Lung (tissue), 12 donors: ENCODE data around the gene RASGRF2. TPM values are rescaled to one million over a fixed set of nuclear protein-coding genes. Genes with fewer than 3 reads are reported as not detected.

Experiments used
- ATAC-seq: fragments of 200-7000 bp; cut with Tn5 transposase; one replicate; pipeline ENCODE4 v1.9.1; 2020; ENCODE audit warnings: moderate number of reproducible peaks; ENCODE audit not compliant: insufficient read depth, low FRiP score
- DNase-seq, 3 donors: peaks; one replicate each; pipeline ENCODE4 v3.0.0-alpha.2; 2013 to 2017
- H3K27ac ChIP-seq, 2 donors: one replicate each; pipeline ENCODE4 v1.5.1; 2013; ENCODE audit warnings: mild to moderate bottlenecking in 2 of 2, moderate library complexity in 2 of 2, control low read depth in 1 of 2, inconsistent platforms in 1 of 2, low read depth in 1 of 2, low read length in 1 of 2
- H3K27me3 ChIP-seq, 3 donors: one replicate each; pipeline ENCODE4 v1.5.1; 2013; ENCODE audit warnings: low read length in 2 of 3; ENCODE audit not compliant: control insufficient read depth in 3 of 3, insufficient read depth in 3 of 3
- H3K36me3 ChIP-seq, 4 donors: one replicate each; pipeline ENCODE4 v1.5.1; 2013; ENCODE audit warnings: low read length in 4 of 4, mild to moderate bottlenecking in 1 of 4, moderate library complexity in 1 of 4; ENCODE audit not compliant: control insufficient read depth in 4 of 4, insufficient read depth in 4 of 4
- H3K4me1 ChIP-seq, 5 donors: one replicate each; pipeline ENCODE4 v1.5.1; 2013; ENCODE audit warnings: low read length in 5 of 5, mild to moderate bottlenecking in 2 of 5, moderate library complexity in 1 of 5; ENCODE audit not compliant: control insufficient read depth in 5 of 5, insufficient read depth in 5 of 5
- H3K4me3 ChIP-seq: one replicate; pipeline ENCODE4 v1.5.1; 2013; ENCODE audit warnings: mild to moderate bottlenecking, control low read depth, moderate library complexity
- H3K9ac ChIP-seq, 2 donors: one replicate each; pipeline ENCODE4 v1.5.1; 2013; ENCODE audit warnings: low read length in 2 of 2, control low read depth in 1 of 2; ENCODE audit not compliant: insufficient read depth in 1 of 2
- H3K9me3 ChIP-seq, 4 donors: one replicate each; pipeline ENCODE4 v1.5.1; 2013; ENCODE audit warnings: low read length in 3 of 4, mild to moderate bottlenecking in 1 of 4, moderate library complexity in 1 of 4; ENCODE audit not compliant: control insufficient read depth in 4 of 4, insufficient read depth in 3 of 4
- WGBS, 2 donors: extraction: QIAGEN DNeasy Blood & Tissue Kit; methylation state at CpG; one replicate each; pipeline ENCODE4 v1.1.7; 2013; 5-methylcytosine and 5-hydroxymethylcytosine counted together
- polyA plus RNA-seq, 2 donors: library from polyadenylated mRNA; stranded (reverse); fragments of 200-250 nt; gene quantifications; one replicate each; pipeline ENCODE4 v1.2.1, GENCODE V29; 2013
- total RNA-seq, 2 donors: library from RNA; depleted of rRNA in 1 of 2; stranded (reverse); fragments of >200 nt in 1 of 2; gene quantifications; one replicate each; pipeline ENCODE4 v1.2.1, GENCODE V29; 2014 to 2021
- TF ChIP-seq, protein P1 (sequence below): IDR thresholded peaks from 2 replicates; pipeline ENCODE4 v1.5.1; 2012; ENCODE audit warnings: mild to moderate bottlenecking; ENCODE audit errors: control extremely low read depth, extremely low read depth
- donor health status: control.
- donor health status: control.
- donor health status: Bipolar disorder and iron deficiency.
- donor health status: healthy.
- donor health status: DM: yes; HTN: yes; CAD: no.

The RASGRF2 gene
- total and polyA plus RNA-seq, 4 donors, result 1.0 to 12.0 (median 2.7) TPM

DNA sequence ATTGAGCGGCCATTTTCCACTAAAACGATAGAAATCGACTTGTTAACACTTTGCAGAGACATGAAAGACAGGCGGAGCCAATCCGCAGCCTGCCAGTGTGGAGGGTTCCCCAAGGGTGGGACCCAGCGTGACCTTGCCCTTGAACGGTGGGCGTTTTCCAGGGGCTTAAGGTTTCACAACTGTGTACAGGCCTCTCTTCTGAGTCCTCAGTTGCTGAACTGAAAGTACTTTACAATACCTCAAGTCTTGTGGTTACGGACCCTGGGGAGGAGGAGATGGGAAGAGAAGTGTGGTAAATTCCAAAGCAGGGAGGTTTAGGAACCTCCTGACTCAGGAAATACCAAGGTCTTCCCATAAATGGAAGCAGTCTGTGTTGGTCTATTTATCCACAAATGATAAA is 204.8 kb downstream of the RASGRF2 start:
- Histone ChIP-seq H3K36me3 (no peaks in the 10 kb centered on the region), H3K4me3 (no peak overlapping the region), H3K9ac (no peak overlapping the region), H3K9me3 (no peaks in the 10 kb centered on the region), H3K27me3 (no peaks in the 10 kb centered on the region), H3K4me1 (peaks cover 0 to under 1% (median 0%) of the 10 kb centered on the region in 5 donors), H3K27ac (no peak overlapping the region)
- DNase-seq (no peak), ATAC-seq (no peak)
- 89 to 94% methylated on average over 9 of the region's 9 CpGs for WGBS, 2 donors
- TF ChIP-seq, protein P1, sequence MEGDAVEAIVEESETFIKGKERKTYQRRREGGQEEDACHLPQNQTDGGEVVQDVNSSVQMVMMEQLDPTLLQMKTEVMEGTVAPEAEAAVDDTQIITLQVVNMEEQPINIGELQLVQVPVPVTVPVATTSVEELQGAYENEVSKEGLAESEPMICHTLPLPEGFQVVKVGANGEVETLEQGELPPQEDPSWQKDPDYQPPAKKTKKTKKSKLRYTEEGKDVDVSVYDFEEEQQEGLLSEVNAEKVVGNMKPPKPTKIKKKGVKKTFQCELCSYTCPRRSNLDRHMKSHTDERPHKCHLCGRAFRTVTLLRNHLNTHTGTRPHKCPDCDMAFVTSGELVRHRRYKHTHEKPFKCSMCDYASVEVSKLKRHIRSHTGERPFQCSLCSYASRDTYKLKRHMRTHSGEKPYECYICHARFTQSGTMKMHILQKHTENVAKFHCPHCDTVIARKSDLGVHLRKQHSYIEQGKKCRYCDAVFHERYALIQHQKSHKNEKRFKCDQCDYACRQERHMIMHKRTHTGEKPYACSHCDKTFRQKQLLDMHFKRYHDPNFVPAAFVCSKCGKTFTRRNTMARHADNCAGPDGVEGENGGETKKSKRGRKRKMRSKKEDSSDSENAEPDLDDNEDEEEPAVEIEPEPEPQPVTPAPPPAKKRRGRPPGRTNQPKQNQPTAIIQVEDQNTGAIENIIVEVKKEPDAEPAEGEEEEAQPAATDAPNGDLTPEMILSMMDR, result no peak

DNA sequence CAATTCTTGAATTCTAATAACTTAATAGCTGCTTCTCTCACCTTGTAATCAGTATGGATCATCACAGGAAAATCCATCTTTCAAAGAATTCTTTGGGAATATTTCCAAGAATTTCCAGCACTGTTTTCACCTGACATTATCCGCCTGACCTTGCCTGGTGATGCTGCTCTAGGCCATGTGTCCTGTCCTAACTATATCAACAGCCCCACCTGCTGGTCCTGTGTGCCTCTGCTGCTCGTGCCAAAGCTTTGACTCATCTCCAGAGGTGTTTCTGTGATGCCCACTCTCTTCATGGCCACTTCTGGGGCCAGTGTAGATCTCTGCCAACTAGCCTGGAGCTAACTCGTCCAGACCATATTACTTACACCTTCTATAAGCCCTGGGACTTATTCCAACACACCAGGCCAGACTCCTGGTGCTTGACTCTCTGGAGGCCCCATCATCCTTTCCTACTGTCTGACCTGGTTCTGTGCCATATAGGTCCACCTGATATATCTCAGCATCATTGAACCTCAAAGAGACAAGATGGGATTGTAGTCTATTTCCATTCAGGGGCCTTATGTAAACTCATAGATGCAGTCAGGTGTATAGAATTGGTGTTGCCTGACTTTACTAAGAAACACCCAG is 205.4 kb downstream of the RASGRF2 start:
- no peaks in the 10 kb centered on the region for H3K9me3 ChIP-seq
- H3K27ac ChIP-seq, result no peak overlapping the region
- H3K36me3 ChIP-seq, result no peaks in the 10 kb centered on the region
- H3K27me3 ChIP-seq, result no peaks in the 10 kb centered on the region
- TF ChIP-seq, protein P1, result peak; percentile 45
- 40 to 45% methylated on average over 3 of the region's 3 CpGs for WGBS, 2 donors
- ATAC-seq (peak; percentile 82), DNase-seq (peak; percentile 65 to 66 (median 66))
- peaks cover 0 to 2% (median 0%) of the 10 kb centered on the region in 5 donors for H3K4me1 ChIP-seq
- H3K9ac ChIP-seq, result no peak overlapping the region
- no peak overlapping the region for H3K4me3 ChIP-seq

DNA sequence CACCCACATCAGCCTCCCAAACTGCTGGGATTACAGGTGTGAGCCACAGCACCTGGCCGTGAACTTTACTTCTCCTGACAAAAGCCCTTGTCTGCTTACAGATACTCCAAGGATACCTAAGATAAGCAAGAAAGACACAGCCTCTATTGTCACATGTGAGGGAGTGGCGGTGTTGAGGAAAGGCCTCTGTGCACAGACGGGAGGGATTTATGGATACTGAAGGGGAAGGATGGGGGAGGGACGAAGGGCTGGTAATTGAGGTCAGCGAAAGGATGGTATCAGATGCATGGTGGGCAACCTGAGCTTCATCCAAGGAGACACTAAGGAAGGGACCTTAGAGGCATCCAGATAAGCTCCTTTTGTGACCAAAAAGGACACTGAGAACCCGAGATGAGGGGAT is 206.3 kb downstream of the RASGRF2 start:
- no peaks in the 10 kb centered on the region for H3K9me3 ChIP-seq
- TF ChIP-seq, protein P1, result no peak
- no peak for DNase-seq
- no peak overlapping the region for H3K9ac ChIP-seq
- H3K4me3 ChIP-seq, result no peak overlapping the region
- H3K27ac ChIP-seq, result no peak overlapping the region
- no peak for ATAC-seq
- WGBS, 2 donors, result 89 to 94% methylated on average over 6 of the region's 6 CpGs
- no peaks in the 10 kb centered on the region for H3K27me3 ChIP-seq
- H3K4me1 ChIP-seq, result peaks cover 0 to 2% (median 0%) of the 10 kb centered on the region in 5 donors
- no peaks in the 10 kb centered on the region for H3K36me3 ChIP-seq

DNA sequence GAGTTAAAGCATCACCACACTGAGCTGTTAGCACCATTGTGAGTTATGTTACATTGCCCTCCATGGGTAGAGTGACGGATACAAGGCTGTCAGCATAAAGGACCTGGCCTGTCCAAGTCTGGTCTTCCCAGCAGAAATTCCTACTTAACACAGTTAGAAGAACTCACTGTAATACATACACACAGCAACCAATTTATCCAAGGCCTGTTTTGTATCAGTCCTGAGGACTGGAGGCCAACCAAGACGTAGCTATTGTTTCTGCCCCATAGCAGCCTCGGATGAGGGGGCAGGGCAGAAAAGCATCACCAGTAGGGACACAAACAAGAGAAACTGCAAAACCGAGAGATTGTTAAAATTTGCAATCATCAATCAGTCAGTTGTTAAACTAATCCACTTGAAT is 206.9 kb downstream of the RASGRF2 start:
- Histone ChIP-seq H3K4me3 (no peak overlapping the region), H3K4me1 (peaks cover 0 to 2% (median 0%) of the 10 kb centered on the region in 5 donors), H3K9ac (no peak overlapping the region), H3K27me3 (no peaks in the 10 kb centered on the region), H3K36me3 (no peaks in the 10 kb centered on the region), H3K9me3 (no peaks in the 10 kb centered on the region), H3K27ac (no peak overlapping the region)
- 88 to 90% methylated on average over 4 of the region's 4 CpGs for WGBS, 2 donors
- DNase-seq, result no peak
- ATAC-seq, result no peak
- TF ChIP-seq, protein P1, result no peak
